Right atrium auricular region (tissue), 2 donors: ENCODE measurements around the gene POLR3A. TPM values are rescaled to one million over a fixed set of nuclear protein-coding genes. Genes with fewer than 3 reads are reported as not detected.
A peak's percentile ranks its signal among the peaks of the same experiment; 100 is the strongest.

Source experiments
- DNase-seq: peaks from one replicate; pipeline ENCODE4 v3.0.0-alpha.2; 2019; ENCODE audit warnings: low spot score
- H3K27ac ChIP-seq, 2 donors: fragments of 200-600 bp; sonication (generic); 1 replicate in 1 of 2; 2 replicates in 1 of 2; pipeline ENCODE4 v1.5.1; 2016 to 2019
- H3K27me3 ChIP-seq, 2 donors: fragments of 200-600 bp; sonication (generic); one replicate each; pipeline versions ENCODE4 v1.5.1 to v1.6.0; 2017 to 2019
- H3K36me3 ChIP-seq: fragments of 200-600 bp; sonication (generic); one replicate; pipeline ENCODE4 v1.5.1; 2016
- H3K4me1 ChIP-seq, 2 donors: fragments of 200-600 bp; sonication (generic); one replicate each; pipeline versions ENCODE4 v1.5.1 to v1.6.0; 2017 to 2019
- H3K4me3 ChIP-seq, 2 donors: fragments of 200-600 bp; sonication (generic); 1 replicate in 1 of 2; 2 replicates in 1 of 2; pipeline ENCODE4 v1.5.1; 2017 to 2019; ENCODE audit warnings: mild to moderate bottlenecking in 1 of 2, moderate library complexity in 1 of 2
- H3K9me3 ChIP-seq, 2 donors: fragments of 200-600 bp; sonication (generic); one replicate each; pipeline ENCODE4 v1.5.1; 2019
- total RNA-seq, 2 donors: library from RNA; depleted of rRNA; stranded (reverse); fragments of >200 nt; gene quantifications; one replicate each; pipeline ENCODE4 v1.1.0, GENCODE V29; 2016
- TF ChIP-seq, protein P1 (sequence below), 2 donors: fragments of 200-600 bp; sonication (generic); IDR thresholded peaks; one replicate each; pipeline ENCODE4 v1.5.1; 2019; ENCODE audit warnings: antibody characterized with exemption in 2 of 2

The POLR3A gene
- total RNA-seq, 2 donors from 2014 or later: 6.9 to 8.2 TPM

DNA sequence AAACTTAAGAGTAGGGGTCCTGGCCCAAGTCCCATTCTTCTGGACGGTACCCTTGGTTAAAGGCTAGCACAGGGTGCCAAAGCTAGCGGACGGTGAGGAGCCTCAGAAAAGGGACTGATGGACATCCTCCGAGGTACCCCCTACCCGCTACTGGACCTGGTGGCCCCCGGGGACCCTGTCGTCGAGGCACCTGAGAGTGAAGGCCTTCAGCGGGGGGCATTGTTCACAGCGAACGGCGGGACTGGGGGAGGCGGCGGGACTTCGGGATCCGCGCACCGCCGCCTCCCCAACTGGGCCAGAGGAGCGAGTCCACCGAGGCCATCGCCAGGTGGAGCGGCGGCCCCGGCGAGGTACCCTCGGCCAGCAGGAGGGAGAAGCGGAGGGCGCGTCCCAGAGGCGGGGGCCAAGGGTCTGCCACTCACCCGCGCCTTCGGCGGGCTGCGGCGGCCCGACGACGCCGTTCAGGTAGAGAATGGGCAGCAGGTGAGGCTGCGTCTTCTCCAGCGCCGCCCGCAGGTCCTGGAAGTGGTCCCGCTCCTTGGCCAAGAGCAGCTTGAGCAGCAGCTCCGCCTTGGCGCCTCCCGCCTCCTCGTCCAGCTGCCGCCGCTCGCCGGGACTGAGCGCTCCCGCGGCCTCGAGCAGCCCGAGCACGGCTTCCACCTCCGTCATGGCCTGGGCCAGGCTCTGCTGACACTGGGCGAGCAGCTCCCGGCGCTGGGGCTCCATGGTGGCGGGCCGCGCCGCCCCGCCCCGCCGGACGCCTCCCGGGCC, 103.3 kb downstream of the POLR3A start:
- peak overlapping the region; percentile 70 to 81 for H3K27ac ChIP-seq
- no peak for DNase-seq
- no peaks in the 10 kb centered on the region for H3K9me3 ChIP-seq
- H3K27me3 ChIP-seq: no peaks in the 10 kb centered on the region
- TF ChIP-seq, protein P1, sequence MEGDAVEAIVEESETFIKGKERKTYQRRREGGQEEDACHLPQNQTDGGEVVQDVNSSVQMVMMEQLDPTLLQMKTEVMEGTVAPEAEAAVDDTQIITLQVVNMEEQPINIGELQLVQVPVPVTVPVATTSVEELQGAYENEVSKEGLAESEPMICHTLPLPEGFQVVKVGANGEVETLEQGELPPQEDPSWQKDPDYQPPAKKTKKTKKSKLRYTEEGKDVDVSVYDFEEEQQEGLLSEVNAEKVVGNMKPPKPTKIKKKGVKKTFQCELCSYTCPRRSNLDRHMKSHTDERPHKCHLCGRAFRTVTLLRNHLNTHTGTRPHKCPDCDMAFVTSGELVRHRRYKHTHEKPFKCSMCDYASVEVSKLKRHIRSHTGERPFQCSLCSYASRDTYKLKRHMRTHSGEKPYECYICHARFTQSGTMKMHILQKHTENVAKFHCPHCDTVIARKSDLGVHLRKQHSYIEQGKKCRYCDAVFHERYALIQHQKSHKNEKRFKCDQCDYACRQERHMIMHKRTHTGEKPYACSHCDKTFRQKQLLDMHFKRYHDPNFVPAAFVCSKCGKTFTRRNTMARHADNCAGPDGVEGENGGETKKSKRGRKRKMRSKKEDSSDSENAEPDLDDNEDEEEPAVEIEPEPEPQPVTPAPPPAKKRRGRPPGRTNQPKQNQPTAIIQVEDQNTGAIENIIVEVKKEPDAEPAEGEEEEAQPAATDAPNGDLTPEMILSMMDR (IDR thresholded peaks at IDR 0.05): peak in 1 of 2 donors; percentile 27
- H3K36me3 ChIP-seq: no peaks in the 10 kb centered on the region
- peaks cover 0 to 27% of the 10 kb centered on the region in 2 donors for H3K4me1 ChIP-seq
- peak overlapping the region; percentile 77 to 78 for H3K4me3 ChIP-seq

DNA sequence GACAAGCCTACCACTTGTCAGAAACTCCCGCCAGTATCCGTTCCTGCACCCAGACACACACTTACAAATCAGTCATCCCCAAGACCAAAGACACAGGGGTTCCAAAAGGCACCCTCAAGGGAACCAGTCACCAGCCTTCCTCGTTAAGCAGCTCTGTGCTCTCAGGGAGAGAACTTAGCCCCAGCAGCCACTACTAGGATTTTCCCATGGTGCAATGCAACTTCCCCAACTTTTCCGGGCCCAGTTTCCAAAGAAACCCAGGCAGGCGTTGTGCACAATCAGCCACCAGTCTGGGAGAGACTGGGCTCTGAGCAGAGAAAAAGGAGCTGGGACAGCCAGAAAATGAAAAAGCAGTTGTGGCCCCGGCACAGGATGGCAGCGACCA, 103.9 kb downstream of the POLR3A start:
- no peaks in the 10 kb centered on the region for H3K9me3 ChIP-seq
- H3K27me3 ChIP-seq: no peaks in the 10 kb centered on the region
- DNase-seq: peak; percentile 63
- H3K4me1 ChIP-seq: peaks cover 0 to 27% of the 10 kb centered on the region in 2 donors
- peak overlapping the region; percentile 70 to 81 for H3K27ac ChIP-seq
- TF ChIP-seq, protein P1 (IDR thresholded peaks at IDR 0.05): no peak
- H3K4me3 ChIP-seq: peak overlapping the region; percentile 77 to 78
- H3K36me3 ChIP-seq: no peaks in the 10 kb centered on the region

DNA sequence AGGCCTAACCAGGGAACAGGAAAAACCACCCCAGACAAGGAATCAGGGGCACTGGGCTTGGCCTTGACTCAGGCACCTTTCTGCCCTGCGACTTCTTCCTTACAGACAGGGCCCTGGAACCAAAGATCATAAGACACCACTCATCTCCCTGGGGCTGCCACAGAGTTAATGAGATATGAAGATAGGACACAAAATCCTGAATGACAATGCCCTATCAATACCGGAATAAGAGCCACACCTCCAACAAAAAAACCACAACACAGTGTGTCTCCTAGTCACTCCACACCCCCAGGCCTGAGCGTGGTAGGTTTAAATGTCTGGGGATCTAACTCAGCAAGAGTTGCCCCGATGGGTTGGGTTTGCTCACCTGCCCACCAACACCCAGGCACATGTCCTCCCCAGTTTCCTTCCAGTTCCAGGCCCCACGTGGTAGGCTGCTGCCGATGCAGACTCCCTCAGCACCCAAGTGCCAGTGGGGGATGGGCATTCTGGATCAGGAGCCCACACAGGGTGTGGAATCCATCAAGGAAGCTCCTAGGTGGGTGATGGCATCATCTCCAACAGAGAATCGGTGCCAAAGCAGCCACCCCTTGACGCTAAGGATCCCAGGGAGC, 106.6 kb downstream of the POLR3A start:
- Histone ChIP-seq H3K4me3 (no peak overlapping the region), H3K27ac (no peak overlapping the region), H3K36me3 (no peaks in the 10 kb centered on the region), H3K27me3 (no peaks in the 10 kb centered on the region), H3K9me3 (no peaks in the 10 kb centered on the region), H3K4me1 (peaks cover 0 to 27% of the 10 kb centered on the region in 2 donors)
- DNase-seq: no peak
- TF ChIP-seq, protein P1 (IDR thresholded peaks at IDR 0.05): no peak

DNA sequence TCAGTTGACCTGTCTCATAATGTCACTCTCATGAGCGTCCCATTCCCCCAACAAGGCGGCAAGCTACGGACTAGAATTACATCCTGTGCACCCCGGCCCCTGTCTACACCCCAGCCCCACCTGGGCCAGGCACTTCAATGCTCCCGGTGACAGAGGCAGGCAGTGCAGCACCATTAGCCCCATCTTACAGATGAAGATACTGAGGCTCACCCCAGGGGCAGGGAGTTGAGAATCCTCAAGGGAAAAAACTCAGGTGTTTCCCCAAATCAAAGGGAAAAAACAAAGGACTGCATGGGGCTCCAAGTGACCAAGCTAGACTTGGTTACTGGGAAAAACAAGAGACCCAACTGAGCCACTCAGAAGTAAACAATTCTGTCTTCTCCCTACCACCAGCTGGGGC, 107.3 kb downstream of the POLR3A start:
- no peak overlapping the region for H3K27ac ChIP-seq
- H3K4me1 ChIP-seq: peaks cover 0 to 21% of the 10 kb centered on the region in 2 donors
- no peak overlapping the region for H3K4me3 ChIP-seq
- TF ChIP-seq, protein P1 (IDR thresholded peaks at IDR 0.05): no peak
- H3K9me3 ChIP-seq: no peaks in the 10 kb centered on the region
- H3K36me3 ChIP-seq: no peaks in the 10 kb centered on the region
- H3K27me3 ChIP-seq: no peaks in the 10 kb centered on the region
- no peak for DNase-seq

DNA sequence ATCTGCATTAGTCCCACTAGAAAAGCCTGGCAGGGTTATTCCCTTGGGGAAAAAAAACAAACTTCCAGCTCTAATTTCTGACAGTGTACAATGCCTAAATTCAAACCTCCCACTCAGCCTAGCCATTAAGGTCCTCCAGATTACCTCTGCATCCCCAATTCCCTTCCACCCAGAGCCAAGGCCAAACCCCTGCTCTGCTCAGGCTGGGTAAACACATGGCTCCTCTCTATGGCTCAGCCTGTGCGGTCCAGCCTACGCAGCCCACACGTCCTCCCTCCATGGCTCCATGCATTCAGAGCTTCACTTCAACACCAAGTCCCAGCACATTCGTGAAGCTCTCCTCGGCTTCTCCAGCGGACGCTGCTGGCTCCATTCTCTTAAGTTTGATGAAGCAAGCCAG, 107.9 kb downstream of the POLR3A start:
- no peak overlapping the region for H3K27ac ChIP-seq
- no peaks in the 10 kb centered on the region for H3K36me3 ChIP-seq
- peaks cover 0 to 20% of the 10 kb centered on the region in 2 donors for H3K4me1 ChIP-seq
- H3K27me3 ChIP-seq: no peaks in the 10 kb centered on the region
- TF ChIP-seq, protein P1 (IDR thresholded peaks at IDR 0.05): no peak
- H3K4me3 ChIP-seq: no peak overlapping the region
- H3K9me3 ChIP-seq: no peaks in the 10 kb centered on the region
- no peak for DNase-seq
